ENCODE measurements around the gene DHH.

GRCh38 chr12:49144384-49144783 is 49.8 kb upstream of the DHH start:
- no peak for TF ChIP-seq EZH2 (IDR thresholded peaks at IDR 0.05; ENCODE audit: borderline replicate concordance)
- no peak for TF ChIP-seq CTCF (IDR thresholded peaks at IDR 0.05; ENCODE audit: poor library complexity)
